GM12878 (cell line): ENCODE measurements around the gene DPPA2. TPM values are rescaled to one million over a fixed set of nuclear protein-coding genes. Genes with fewer than 3 reads are reported as not detected.

Source experiments
- ATAC-seq: fragments of 200-7000 bp; cut with Tn5 transposase; 3 replicates; pipeline ENCODE4 v1.9.1; 2020; ENCODE audit warnings: mild to moderate bottlenecking, moderate library complexity
- BruUV-seq: library from RNA; stranded (reverse); fragments of 400-500 nt; replicated peaks from 2 replicates; lab custom pipeline; 2021; lab: Mats Ljungman, UMichigan
- CTCF ChIA-PET: fragments of 300-600 bp; sonication (Branson Sonifier 250); formaldehyde crosslinking; extraction: SDS; loops from one replicate; lab custom pipeline; 2021; ENCODE audit warnings: inconsistent platforms; lab: Yijun Ruan, JAX
- POLR2A ChIA-PET: fragments of 350-600 bp; formaldehyde crosslinking; extraction: SDS; loops from one replicate; lab custom pipeline; 2021; ENCODE audit warnings: inconsistent platforms; lab: Charles Lee
- RAD21 ChIA-PET: fragments of 300-600 bp; sonication (Branson Sonifier 250); formaldehyde crosslinking; loops from one replicate; lab custom pipeline; 2023; ENCODE audit warnings: antibody characterized with exemption; ENCODE audit not compliant: unreplicated experiment; lab: Charles Lee
- SMC1A ChIA-PET: fragments of 300-600 bp; sonication (Branson Sonifier 250); formaldehyde crosslinking; loops from one replicate; lab custom pipeline; 2023; ENCODE audit not compliant: unreplicated experiment, uncharacterized antibody; lab: Charles Lee
- DNase-seq: peaks from one replicate; pipeline ENCODE4 v3.0.0-alpha.2; 2011; ENCODE audit warnings: low read depth, low spot score
- FAIRE-seq: peaks from 3 replicates; lab custom pipeline; 2011; peaks lifted over from hg19 to GRCh38; lab: Jason Lieb, UNC
- H2AFZ ChIP-seq: 2 replicates; pipeline ENCODE4 v1.6.0; 2011; ENCODE audit warnings: low read depth, low read length, control low read depth; ENCODE audit not compliant: control insufficient read depth
- H3K27ac ChIP-seq: 2 replicates; pipeline ENCODE4 v1.5.1; 2011; ENCODE audit warnings: control low read depth; ENCODE audit not compliant: control insufficient read depth, insufficient read depth
- H3K27me3 ChIP-seq, 2 experiments: replicated peaks in 1 of 2; 2 replicates each; pipeline versions ENCODE4 v1.6.0 to v1.6.1; 2011; ENCODE audit warnings: low read length in 1 of 2; ENCODE audit not compliant: control insufficient read depth in 2 of 2, insufficient read depth in 2 of 2
- H3K36me3 ChIP-seq, 2 experiments: 2 replicates each; pipeline ENCODE4 v1.5.1; 2011; ENCODE audit warnings: low read length in 1 of 2; ENCODE audit not compliant: control insufficient read depth in 2 of 2, insufficient read depth in 2 of 2
- H3K4me1 ChIP-seq: 2 replicates; pipeline ENCODE4 v1.6.1; 2011; ENCODE audit warnings: mild to moderate bottlenecking, low read length, moderate library complexity, mixed read lengths; ENCODE audit not compliant: control insufficient read depth, insufficient read depth
- H3K4me2 ChIP-seq: 2 replicates; pipeline ENCODE4 v1.6.0; 2011; ENCODE audit warnings: control low read depth; ENCODE audit not compliant: control insufficient read depth, insufficient read depth
- H3K4me3 ChIP-seq: fragments of 200-600 bp; sonication (generic); 2 replicates; pipeline ENCODE4 v1.5.1; 2016
- H3K79me2 ChIP-seq: 2 replicates; pipeline ENCODE4 v1.6.0; 2011; ENCODE audit warnings: low read length; ENCODE audit not compliant: control insufficient read depth, insufficient read depth
- H3K9ac ChIP-seq: 2 replicates; pipeline ENCODE4 v1.8.0; 2011; ENCODE audit warnings: low read length, control low read depth, mixed read lengths; ENCODE audit not compliant: control insufficient read depth, insufficient read depth
- H3K9me3 ChIP-seq: replicated peaks from 3 replicates; pipeline ENCODE4 v1.5.1; 2011; ENCODE audit warnings: mild to moderate bottlenecking, low read length; ENCODE audit not compliant: control insufficient read depth, insufficient read depth
- H4K20me1 ChIP-seq: 2 replicates; pipeline ENCODE4 v1.6.0; 2011; ENCODE audit not compliant: control insufficient read depth, insufficient read depth
- ASH2L ChIP-seq: fragments of 300-600, 200-600 bp; sonication (generic); IDR thresholded peaks from 2 replicates; pipeline ENCODE4 v1.6.1; 2017; ENCODE audit warnings: low read depth, mild to moderate bottlenecking, borderline replicate concordance
- ATF3 ChIP-seq: IDR thresholded peaks from 2 replicates; pipeline ENCODE4 v1.6.1; 2011; ENCODE audit warnings: low read depth, mild to moderate bottlenecking, low read length, moderate library complexity, borderline replicate concordance; ENCODE audit errors: extremely low read depth
- DPF2 ChIP-seq: fragments of 450-650 bp; IDR thresholded peaks from 2 replicates; pipeline ENCODE4 v1.6.1; 2017; ENCODE audit warnings: mild to moderate bottlenecking
- EP300 ChIP-seq, 2 experiments: fragments of 150-350 bp in 1 of 2; IDR thresholded peaks; 2 replicates each; pipeline ENCODE4 v1.6.1; 2011 to 2012; ENCODE audit warnings: low read depth in 2 of 2, low read length in 2 of 2, borderline replicate concordance in 1 of 2, improper control_type of control experiment in 1 of 2, inconsistent platforms in 1 of 2; ENCODE audit not compliant: control insufficient read depth in 1 of 2
- HDAC6 ChIP-seq: fragments of 200-600 bp; sonication (generic); IDR thresholded peaks from one replicate; pipeline ENCODE4 v1.8.0; 2017; ENCODE audit warnings: antibody characterized with exemption; ENCODE audit not compliant: unreplicated experiment
- IRF4 ChIP-seq: IDR thresholded peaks from 2 replicates; pipeline ENCODE4 v1.6.1; 2011; ENCODE audit warnings: low read depth, low read length
- KDM1A ChIP-seq: fragments of 200-600 bp; sonication (generic); IDR thresholded peaks from 2 replicates; pipeline ENCODE4 v1.6.1; 2016; ENCODE audit warnings: borderline replicate concordance
- MEF2B ChIP-seq: fragments of 450-650 bp; IDR thresholded peaks from 2 replicates; pipeline ENCODE4 v1.6.1; 2018; ENCODE audit warnings: mild to moderate bottlenecking, moderate library complexity; ENCODE audit not compliant: partially characterized antibody, poor library complexity, severe bottlenecking
- MTA3 ChIP-seq: IDR thresholded peaks from 2 replicates; pipeline ENCODE4 v1.6.1; 2012; ENCODE audit warnings: low read length, inconsistent platforms, borderline replicate concordance
- NFXL1 ChIP-seq: fragments of 450-650 bp; IDR thresholded peaks from 2 replicates; pipeline ENCODE4 v1.6.1; 2017; ENCODE audit warnings: antibody characterized with exemption, mild to moderate bottlenecking, borderline replicate concordance
- RFX5 ChIP-seq: IDR thresholded peaks from 2 replicates; pipeline ENCODE4 v1.6.1; 2011; ENCODE audit warnings: low read depth, low read length, improper control_type of control experiment
- SIX5 ChIP-seq: IDR thresholded peaks from 2 replicates; pipeline ENCODE4 v1.6.1; 2011; ENCODE audit warnings: mild to moderate bottlenecking, low read depth, low read length, moderate library complexity; ENCODE audit not compliant: severe bottlenecking
- SKIL ChIP-seq: fragments of 450-650 bp; IDR thresholded peaks from 2 replicates; pipeline ENCODE4 v1.6.1; 2017; ENCODE audit warnings: mild to moderate bottlenecking, low read depth, inconsistent platforms; ENCODE audit not compliant: poor library complexity, severe bottlenecking
- YY1 ChIP-seq: IDR thresholded peaks from 2 replicates; pipeline ENCODE4 v1.6.1; 2011; ENCODE audit warnings: low read depth, mild to moderate bottlenecking, low read length
- ZNF207 ChIP-seq: fragments of 450-650 bp; IDR thresholded peaks from 2 replicates; pipeline ENCODE4 v1.6.1; 2014; ENCODE audit warnings: antibody characterized with exemption, mild to moderate bottlenecking, borderline replicate concordance
- ZNF384 ChIP-seq: IDR thresholded peaks from 2 replicates; pipeline ENCODE4 v1.6.1; 2012; ENCODE audit warnings: low read depth, mild to moderate bottlenecking, low read length, improper control_type of control experiment, borderline replicate concordance
- ZNF592 ChIP-seq: fragments of 450-650 bp; IDR thresholded peaks from 2 replicates; pipeline ENCODE4 v1.6.1; 2017; ENCODE audit warnings: mild to moderate bottlenecking, moderate library complexity
- WGBS: methylation state at CpG from one replicate; pipeline ENCODE4 v1.1.6; 2016; ENCODE audit warnings: low lambda C conversion rate; ENCODE audit not compliant: insufficient replicate concordance, insufficient coverage; ENCODE audit errors: missing lambda C conversion rate; 5-methylcytosine and 5-hydroxymethylcytosine counted together
- in situ Hi-C: fragments of 300-500 bp; cut with MboI; formaldehyde crosslinking; loops from 9 replicates; pipeline ENCODE4 v1.14.3; 2018; ENCODE audit warnings: mixed read lengths
- intact Hi-C: fragments of 100-400 bp; cut with micrococcal nuclease; formaldehyde crosslinking; loops from one replicate; pipeline ENCODE4 v1.14.2; 2022; ENCODE audit not compliant: unreplicated experiment
- polyA plus RNA-seq, 11 experiments: library from polyadenylated mRNA; depleted of rRNA in 4 of 11; unstranded in 6 of 11; stranded (reverse) in 5 of 11; fragments of >200 nt; fragmentation: Nextera tagmentation in 4 of 11; fragmentation: Illumina TruSeq in 1 of 11; extraction: Ambion mirVana in 4 of 11; extraction: Trizol in 1 of 11; gene quantifications; 1 replicate in 1 of 11; 2 replicates in 10 of 11; pipeline versions ENCODE4 v1.2.1 to v1.2.3, GENCODE V29; 2011 to 2016; ENCODE audit warnings: inconsistent platforms in 2 of 11, missing spikeins in 2 of 11, low read depth in 1 of 11
- total RNA-seq, 4 experiments: library from RNA; depleted of rRNA in 3 of 4; stranded (reverse); fragments of >200 nt in 3 of 4; fragmentation: Illumina TruSeq in 1 of 4; extraction: Trizol in 1 of 4; gene quantifications; 2 replicates each; pipeline versions ENCODE4 v1.2.1 to v1.2.3, GENCODE V29; 2013 to 2021

The DPPA2 gene
- total and polyA plus RNA-seq, 10 of the 15 experiments (the other 5 are each of a cell fraction or from before 2014, with no cell fraction given), result not detected

GRCh38 chr3:109254770-109255169, 61.5 kb downstream of the DPPA2 start (continued):
- no peak for TF ChIP-seq MTA3
- TF ChIP-seq HDAC6, result no peak
- no peak for TF ChIP-seq ZNF207
- TF ChIP-seq IRF4, result no peak
- no peak for TF ChIP-seq EP300 (IDR thresholded peaks at IDR 0.05; ENCODE audit: borderline replicate concordance in 1 of 2, control insufficient read depth in 1 of 2, low read depth in 2 of 2, low read length in 2 of 2)
- TF ChIP-seq RFX5, result no peak
- TF ChIP-seq DPF2, result no peak
- TF ChIP-seq ZNF384, result no peak
- no peak for TF ChIP-seq NFXL1
- TF ChIP-seq ASH2L, result no peak
- no peak for TF ChIP-seq KDM1A
- TF ChIP-seq YY1, result no peak

- ATAC-seq (no peak), DNase-seq (no peak), FAIRE-seq (no peak)
- Histone ChIP-seq H3K4me2 (no peak overlapping the region), H3K36me3 (no peaks in the 10 kb centered on the region), H3K9me3 (no peaks in the 10 kb centered on the region), H3K4me3 (no peak overlapping the region), H3K27me3 (no peaks in the 10 kb centered on the region), H3K9ac (no peak overlapping the region), H3K4me1 (no peaks in the 10 kb centered on the region), H3K27ac (no peak overlapping the region), H3K79me2 (no peaks in the 10 kb centered on the region), H2AFZ (no peak overlapping the region), H4K20me1 (no peaks in the 10 kb centered on the region)
- no TSS peak for BruUV-seq
- WGBS, result 32% methylated on average over 3 of the region's 3 CpGs
- ChIA-PET SMC1A (no interaction called here), RAD21 (no interaction called here), POLR2A (no interaction called here), CTCF (interaction anchor here (0.6 kb wide), 1 partner anchor 1564 kb away, joined by 3 read pairs; no protein-coding TSS in a partner anchor)
- intact Hi-C loops (no loop called here), in situ Hi-C loops (no loop called here)
- TF ChIP-seq ATF3, result no peak
- TF ChIP-seq ZNF207, result no peak
- no peak for TF ChIP-seq ZNF384
- TF ChIP-seq ZNF592, result no peak
- TF ChIP-seq SIX5, result no peak
- no peak for TF ChIP-seq SKIL
- TF ChIP-seq MEF2B, result no peak
- TF ChIP-seq NFXL1, result no peak
Observed at GRCh38 chr3:109252641-109253040, 63.7 kb downstream of the DPPA2 start.
